Body of pancreas (tissue), 4 donors: Measurements from ENCODE around the gene SLC7A6.

Experiments
- CTCF ChIP-seq, 7 experiments: fragments of 450-650 bp in 4 of 7; fragments of 200-600 bp in 3 of 7; sonication (generic) in 3 of 7; IDR thresholded peaks; one replicate each; pipeline ENCODE4 v1.5.1; 2016 to 2019; ENCODE audit warnings: antibody characterized with exemption in 7 of 7
- POLR2A ChIP-seq, 3 donors: fragments of 450-650 bp; IDR thresholded peaks; one replicate each; pipeline ENCODE4 v1.6.1; 2016; ENCODE audit warnings: antibody characterized with exemption in 3 of 3, mild to moderate bottlenecking in 2 of 3

GRCh38 chr16:68252383-68252782 lies 11.9 kb upstream of the SLC7A6 start:
- TF ChIP-seq POLR2A (IDR thresholded peaks at IDR 0.05) (no peak), CTCF (IDR thresholded peaks at IDR 0.05) (no peak)
